GM12878 (cell line): ENCODE measurements around the gene ABCF1. TPM values are rescaled to one million over a fixed set of nuclear protein-coding genes. Genes with fewer than 3 reads are reported as not detected.
A peak's percentile ranks its signal among the peaks of the same experiment; 100 is the strongest.

ENCODE experiments used
- CHD1 ChIP-seq: IDR thresholded peaks from 2 replicates; pipeline ENCODE4 v1.6.1; 2012; ENCODE audit warnings: low read depth, low read length, improper control_type of control experiment
- CREB1 ChIP-seq: IDR thresholded peaks from 2 replicates; pipeline ENCODE4 v1.6.1; 2012; ENCODE audit warnings: low read depth, mild to moderate bottlenecking, inconsistent platforms
- DPF2 ChIP-seq: fragments of 450-650 bp; IDR thresholded peaks from 2 replicates; pipeline ENCODE4 v1.6.1; 2017; ENCODE audit warnings: mild to moderate bottlenecking
- EED ChIP-seq: sonication (generic); IDR thresholded peaks from 2 replicates; pipeline ENCODE4 v1.6.1; 2016; ENCODE audit warnings: antibody characterized with exemption, low read depth
- EGR1 ChIP-seq, 2 experiments: IDR thresholded peaks; 1 replicate in 1 of 2; 2 replicates in 1 of 2; pipeline ENCODE4 v1.6.1; 2011 to 2012; ENCODE audit warnings: low read depth in 2 of 2, low read length in 2 of 2, borderline replicate concordance in 1 of 2, mild to moderate bottlenecking in 1 of 2, moderate library complexity in 1 of 2
- FOXM1 ChIP-seq: IDR thresholded peaks from 2 replicates; pipeline ENCODE4 v1.6.1; 2012; ENCODE audit warnings: low read depth, mild to moderate bottlenecking, inconsistent platforms, low read length, moderate library complexity
- IKZF1 ChIP-seq: fragments of 450-650 bp; conservative IDR thresholded peaks from 2 replicates; pipeline ENCODE4 v1.6.1; 2017; ENCODE audit warnings: antibody characterized with exemption, mild to moderate bottlenecking
- JUNB ChIP-seq: IDR thresholded peaks from 2 replicates; pipeline ENCODE4 v1.6.1; 2016; ENCODE audit warnings: antibody characterized with exemption, mild to moderate bottlenecking
- MEF2B ChIP-seq: fragments of 450-650 bp; IDR thresholded peaks from 2 replicates; pipeline ENCODE4 v1.6.1; 2018; ENCODE audit warnings: mild to moderate bottlenecking, moderate library complexity; ENCODE audit not compliant: partially characterized antibody, poor library complexity, severe bottlenecking
- NR2F1 ChIP-seq: fragments of 450-650 bp; conservative IDR thresholded peaks from 2 replicates; pipeline ENCODE4 v1.6.1; 2017; ENCODE audit warnings: mild to moderate bottlenecking
- PAX8 ChIP-seq: fragments of 450-650 bp; IDR thresholded peaks from 2 replicates; pipeline ENCODE4 v1.6.1; 2017; ENCODE audit warnings: mild to moderate bottlenecking, moderate library complexity
- POLR2A ChIP-seq: IDR thresholded peaks from 2 replicates; pipeline ENCODE4 v1.6.1; 2011; ENCODE audit warnings: low read depth, mild to moderate bottlenecking, low read length
- RBBP5 ChIP-seq: fragments of 200-600 bp; sonication (generic); conservative IDR thresholded peaks from 2 replicates; pipeline ENCODE4 v1.6.1; 2016
- RFX5 ChIP-seq: IDR thresholded peaks from 2 replicates; pipeline ENCODE4 v1.6.1; 2011; ENCODE audit warnings: low read depth, low read length, improper control_type of control experiment
- SPI1 ChIP-seq: IDR thresholded peaks from 2 replicates; pipeline ENCODE4 v1.6.1; 2011; ENCODE audit warnings: low read depth, mild to moderate bottlenecking, low read length, moderate library complexity, borderline replicate concordance; ENCODE audit not compliant: insufficient read depth
- TBL1XR1 ChIP-seq: IDR thresholded peaks from 2 replicates; pipeline ENCODE4 v1.6.1; 2012; ENCODE audit warnings: low read depth, low read length, improper control_type of control experiment
- ZNF207 ChIP-seq: fragments of 450-650 bp; IDR thresholded peaks from 2 replicates; pipeline ENCODE4 v1.6.1; 2014; ENCODE audit warnings: antibody characterized with exemption, mild to moderate bottlenecking, borderline replicate concordance
- ZNF217 ChIP-seq: fragments of 450-650 bp; IDR thresholded peaks from 2 replicates; pipeline ENCODE4 v1.6.1; 2017; ENCODE audit warnings: antibody characterized with exemption, mild to moderate bottlenecking
- polyA plus RNA-seq, 11 experiments: library from polyadenylated mRNA; depleted of rRNA in 4 of 11; unstranded in 6 of 11; stranded (reverse) in 5 of 11; fragments of >200 nt; fragmentation: Nextera tagmentation in 4 of 11; fragmentation: Illumina TruSeq in 1 of 11; extraction: Ambion mirVana in 4 of 11; extraction: Trizol in 1 of 11; gene quantifications; 1 replicate in 1 of 11; 2 replicates in 10 of 11; pipeline versions ENCODE4 v1.2.1 to v1.2.3, GENCODE V29; 2011 to 2016; ENCODE audit warnings: inconsistent platforms in 2 of 11, missing spikeins in 2 of 11, low read depth in 1 of 11
- total RNA-seq, 4 experiments: library from RNA; depleted of rRNA in 3 of 4; stranded (reverse); fragments of >200 nt in 3 of 4; fragmentation: Illumina TruSeq in 1 of 4; extraction: Trizol in 1 of 4; gene quantifications; 2 replicates each; pipeline versions ENCODE4 v1.2.1 to v1.2.3, GENCODE V29; 2013 to 2021
- TF ChIP-seq, protein P1 (sequence below): fragments of 450-650 bp; IDR thresholded peaks from 2 replicates; pipeline ENCODE4 v1.6.1; 2017; ENCODE audit warnings: mild to moderate bottlenecking, low read depth, inconsistent platforms; ENCODE audit not compliant: poor library complexity, severe bottlenecking
- TF ChIP-seq, protein P2 (sequence below), 3 experiments: IDR thresholded peaks in 2 of 3; conservative IDR thresholded peaks in 1 of 3; 2 replicates each; pipeline ENCODE4 v1.5.1; 2011; ENCODE audit warnings: low read depth in 3 of 3, low read length in 3 of 3, mild to moderate bottlenecking in 3 of 3, control low read depth in 2 of 3, moderate library complexity in 2 of 3, inconsistent platforms in 1 of 3, mixed read lengths in 1 of 3; ENCODE audit not compliant: control insufficient read depth in 2 of 3, insufficient read depth in 1 of 3; ENCODE audit errors: extremely low read depth in 1 of 3
- TF ChIP-seq, protein P3 (sequence below): IDR thresholded peaks from 2 replicates; pipeline ENCODE4 v1.6.1; 2012; ENCODE audit warnings: mild to moderate bottlenecking, low read depth, low read length

The ABCF1 gene
- total and polyA plus RNA-seq, 10 of the 15 experiments (the other 5 are each of a cell fraction or from before 2014, with no cell fraction given), result 21.3 to 79.6 (median 55.9) TPM

DNA sequence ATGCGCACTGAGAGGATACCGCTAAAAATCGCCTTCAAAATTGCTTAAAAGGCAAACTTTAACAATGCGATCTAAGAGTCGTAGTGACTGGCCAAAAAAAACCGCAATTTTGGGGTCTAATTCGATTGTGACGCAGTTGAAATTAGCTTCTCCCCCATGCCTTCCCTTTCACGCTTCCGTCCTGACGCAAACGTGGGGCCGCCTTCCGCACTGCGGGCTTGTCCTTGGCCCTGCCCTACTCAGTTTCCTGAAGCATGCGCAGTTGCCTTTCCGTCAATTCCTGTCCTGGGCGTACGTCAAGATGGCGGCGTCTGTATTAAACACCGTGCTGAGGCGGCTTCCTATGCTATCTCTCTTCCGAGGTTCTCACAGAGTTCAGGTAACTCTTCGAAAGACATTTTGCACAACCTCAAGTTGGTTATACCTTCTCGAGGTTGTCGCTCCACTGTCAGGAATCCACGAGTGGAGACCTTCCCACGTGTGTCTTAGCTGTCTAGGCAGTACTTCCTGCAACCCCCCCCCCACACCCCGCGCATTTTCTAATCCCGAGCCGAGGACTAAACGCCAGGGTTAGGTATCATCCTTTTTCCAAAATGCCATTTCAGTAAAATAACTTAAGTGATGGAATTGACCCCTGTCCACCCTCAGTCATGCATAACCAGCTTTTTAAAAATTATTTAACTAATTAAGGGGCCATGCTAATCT lies 46.5 kb downstream of the ABCF1 start, which contains the start of gene MRPS18B (continued):
- TF ChIP-seq, protein P1, sequence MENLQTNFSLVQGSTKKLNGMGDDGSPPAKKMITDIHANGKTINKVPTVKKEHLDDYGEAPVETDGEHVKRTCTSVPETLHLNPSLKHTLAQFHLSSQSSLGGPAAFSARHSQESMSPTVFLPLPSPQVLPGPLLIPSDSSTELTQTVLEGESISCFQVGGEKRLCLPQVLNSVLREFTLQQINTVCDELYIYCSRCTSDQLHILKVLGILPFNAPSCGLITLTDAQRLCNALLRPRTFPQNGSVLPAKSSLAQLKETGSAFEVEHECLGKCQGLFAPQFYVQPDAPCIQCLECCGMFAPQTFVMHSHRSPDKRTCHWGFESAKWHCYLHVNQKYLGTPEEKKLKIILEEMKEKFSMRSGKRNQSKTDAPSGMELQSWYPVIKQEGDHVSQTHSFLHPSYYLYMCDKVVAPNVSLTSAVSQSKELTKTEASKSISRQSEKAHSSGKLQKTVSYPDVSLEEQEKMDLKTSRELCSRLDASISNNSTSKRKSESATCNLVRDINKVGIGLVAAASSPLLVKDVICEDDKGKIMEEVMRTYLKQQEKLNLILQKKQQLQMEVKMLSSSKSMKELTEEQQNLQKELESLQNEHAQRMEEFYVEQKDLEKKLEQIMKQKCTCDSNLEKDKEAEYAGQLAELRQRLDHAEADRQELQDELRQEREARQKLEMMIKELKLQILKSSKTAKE, result peak; percentile 24
- TF ChIP-seq IKZF1 (peak; percentile 81), EGR1 (IDR thresholded peaks at IDR 0.05; ENCODE audit: borderline replicate concordance in 1 of 2, low read depth in 2 of 2, low read length in 2 of 2) (peak in 1 of 2 experiments; percentile 44; a peak in 1 of 3 replicates), FOXM1 (no peak), CREB1 (no peak; the same call in 1 of the 2 replicates), JUNB (no peak), NR2F1 (no peak), MEF2B (no peak), PAX8 (peak; percentile 43), RFX5 (no peak), CHD1 (peak; percentile 61; the same call in 1 of the 2 replicates), POLR2A (peak; percentile 87), TBL1XR1 (peak; percentile 22; the same call in 1 of the 2 replicates), EED (no peak), DPF2 (peak; percentile 52; the same call in 1 of the 2 replicates), ZNF207 (no peak), SPI1 (peak; percentile 48; the same call in 1 of the 2 replicates), ZNF217 (no peak), RBBP5 (no peak)
- TF ChIP-seq, protein P2, sequence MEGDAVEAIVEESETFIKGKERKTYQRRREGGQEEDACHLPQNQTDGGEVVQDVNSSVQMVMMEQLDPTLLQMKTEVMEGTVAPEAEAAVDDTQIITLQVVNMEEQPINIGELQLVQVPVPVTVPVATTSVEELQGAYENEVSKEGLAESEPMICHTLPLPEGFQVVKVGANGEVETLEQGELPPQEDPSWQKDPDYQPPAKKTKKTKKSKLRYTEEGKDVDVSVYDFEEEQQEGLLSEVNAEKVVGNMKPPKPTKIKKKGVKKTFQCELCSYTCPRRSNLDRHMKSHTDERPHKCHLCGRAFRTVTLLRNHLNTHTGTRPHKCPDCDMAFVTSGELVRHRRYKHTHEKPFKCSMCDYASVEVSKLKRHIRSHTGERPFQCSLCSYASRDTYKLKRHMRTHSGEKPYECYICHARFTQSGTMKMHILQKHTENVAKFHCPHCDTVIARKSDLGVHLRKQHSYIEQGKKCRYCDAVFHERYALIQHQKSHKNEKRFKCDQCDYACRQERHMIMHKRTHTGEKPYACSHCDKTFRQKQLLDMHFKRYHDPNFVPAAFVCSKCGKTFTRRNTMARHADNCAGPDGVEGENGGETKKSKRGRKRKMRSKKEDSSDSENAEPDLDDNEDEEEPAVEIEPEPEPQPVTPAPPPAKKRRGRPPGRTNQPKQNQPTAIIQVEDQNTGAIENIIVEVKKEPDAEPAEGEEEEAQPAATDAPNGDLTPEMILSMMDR (IDR thresholded peaks at IDR 0.05 in 2 of 3, conservative IDR thresholded peaks at IDR 0.05 in 1 of 3; ENCODE audit: control insufficient read depth in 2 of 3, extremely low read depth in 1 of 3, insufficient read depth in 1 of 3, low read depth in 3 of 3, low read length in 3 of 3), result no peak
- TF ChIP-seq, protein P3, sequence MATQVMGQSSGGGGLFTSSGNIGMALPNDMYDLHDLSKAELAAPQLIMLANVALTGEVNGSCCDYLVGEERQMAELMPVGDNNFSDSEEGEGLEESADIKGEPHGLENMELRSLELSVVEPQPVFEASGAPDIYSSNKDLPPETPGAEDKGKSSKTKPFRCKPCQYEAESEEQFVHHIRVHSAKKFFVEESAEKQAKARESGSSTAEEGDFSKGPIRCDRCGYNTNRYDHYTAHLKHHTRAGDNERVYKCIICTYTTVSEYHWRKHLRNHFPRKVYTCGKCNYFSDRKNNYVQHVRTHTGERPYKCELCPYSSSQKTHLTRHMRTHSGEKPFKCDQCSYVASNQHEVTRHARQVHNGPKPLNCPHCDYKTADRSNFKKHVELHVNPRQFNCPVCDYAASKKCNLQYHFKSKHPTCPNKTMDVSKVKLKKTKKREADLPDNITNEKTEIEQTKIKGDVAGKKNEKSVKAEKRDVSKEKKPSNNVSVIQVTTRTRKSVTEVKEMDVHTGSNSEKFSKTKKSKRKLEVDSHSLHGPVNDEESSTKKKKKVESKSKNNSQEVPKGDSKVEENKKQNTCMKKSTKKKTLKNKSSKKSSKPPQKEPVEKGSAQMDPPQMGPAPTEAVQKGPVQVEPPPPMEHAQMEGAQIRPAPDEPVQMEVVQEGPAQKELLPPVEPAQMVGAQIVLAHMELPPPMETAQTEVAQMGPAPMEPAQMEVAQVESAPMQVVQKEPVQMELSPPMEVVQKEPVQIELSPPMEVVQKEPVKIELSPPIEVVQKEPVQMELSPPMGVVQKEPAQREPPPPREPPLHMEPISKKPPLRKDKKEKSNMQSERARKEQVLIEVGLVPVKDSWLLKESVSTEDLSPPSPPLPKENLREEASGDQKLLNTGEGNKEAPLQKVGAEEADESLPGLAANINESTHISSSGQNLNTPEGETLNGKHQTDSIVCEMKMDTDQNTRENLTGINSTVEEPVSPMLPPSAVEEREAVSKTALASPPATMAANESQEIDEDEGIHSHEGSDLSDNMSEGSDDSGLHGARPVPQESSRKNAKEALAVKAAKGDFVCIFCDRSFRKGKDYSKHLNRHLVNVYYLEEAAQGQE, result 0 out of 2 replicates have a peak, but pooled peaks have one; percentile 3
